GM21619 (cell line): ENCODE measurements around the gene PDE8A.

Source experiments
- ATAC-seq: cut with Tn5 transposase; IDR thresholded peaks from one replicate; pipeline ENCODE4 v1.9.1; 2021; ENCODE audit not compliant: unreplicated experiment

PDE8A gene

GRCh38 chr15:85116925-85117646 is 135.4 kb downstream of the PDE8A start:
- no peak for ATAC-seq

GRCh38 chr15:85118173-85118572 is 136.5 kb downstream of the PDE8A start:
- ATAC-seq, result no peak

- ATAC-seq, result no peak
Observed at GRCh38 chr15:85118581-85118980, 136.9 kb downstream of the PDE8A start.

GRCh38 chr15:85120351-85121113 is 138.9 kb downstream of the PDE8A start:
- ATAC-seq, result no peak

- ATAC-seq, result no peak
Observed at GRCh38 chr15:85124173-85124572, 142.5 kb downstream of the PDE8A start.

- ATAC-seq, result no peak
Observed at GRCh38 chr15:85125056-85125661, 143.5 kb downstream of the PDE8A start.

- ATAC-seq, result no peak
Observed at GRCh38 chr15:85128621-85129020, 147.0 kb downstream of the PDE8A start.

- ATAC-seq, result no peak
Observed at GRCh38 chr15:85129881-85130280, 148.2 kb downstream of the PDE8A start.

GRCh38 chr15:85131915-85132314 is 150.3 kb downstream of the PDE8A start:
- no peak for ATAC-seq

GRCh38 chr15:85133709-85134108 is 152.1 kb downstream of the PDE8A start:
- ATAC-seq, result no peak

- no peak for ATAC-seq
Observed at GRCh38 chr15:85137489-85138168, 156.0 kb downstream of the PDE8A start.

GRCh38 chr15:85139391-85139790 is 157.7 kb downstream of the PDE8A start:
- no peak for ATAC-seq

- no peak for ATAC-seq
Observed at GRCh38 chr15:85141726-85142125, 160.1 kb downstream of the PDE8A start.

- ATAC-seq, result no peak
Observed at GRCh38 chr15:85142312-85142711, 160.7 kb downstream of the PDE8A start.

GRCh38 chr15:85149465-85150129 is 167.9 kb downstream of the PDE8A start:
- ATAC-seq, result no peak

GRCh38 chr15:85150130-85150480 is 168.4 kb downstream of the PDE8A start:
- no peak for ATAC-seq

GRCh38 chr15:85151145-85151544 is 169.5 kb downstream of the PDE8A start:
- no peak for ATAC-seq

- no peak for ATAC-seq
Observed at GRCh38 chr15:85151861-85152260, 170.2 kb downstream of the PDE8A start.

- ATAC-seq, result no peak
Observed at GRCh38 chr15:85154061-85154460, 172.4 kb downstream of the PDE8A start.

GRCh38 chr15:85155360-85155759 is 173.7 kb downstream of the PDE8A start:
- ATAC-seq, result no peak

GRCh38 chr15:85155857-85156256 is 174.2 kb downstream of the PDE8A start:
- no peak for ATAC-seq
